GM19455 (cell line): Measurements from ENCODE around the gene IGSF9B.

ENCODE experiments used
- ATAC-seq: cut with Tn5 transposase; IDR thresholded peaks from one replicate; pipeline ENCODE4 v1.9.1; 2021; ENCODE audit not compliant: unreplicated experiment

The IGSF9B gene

DNA sequence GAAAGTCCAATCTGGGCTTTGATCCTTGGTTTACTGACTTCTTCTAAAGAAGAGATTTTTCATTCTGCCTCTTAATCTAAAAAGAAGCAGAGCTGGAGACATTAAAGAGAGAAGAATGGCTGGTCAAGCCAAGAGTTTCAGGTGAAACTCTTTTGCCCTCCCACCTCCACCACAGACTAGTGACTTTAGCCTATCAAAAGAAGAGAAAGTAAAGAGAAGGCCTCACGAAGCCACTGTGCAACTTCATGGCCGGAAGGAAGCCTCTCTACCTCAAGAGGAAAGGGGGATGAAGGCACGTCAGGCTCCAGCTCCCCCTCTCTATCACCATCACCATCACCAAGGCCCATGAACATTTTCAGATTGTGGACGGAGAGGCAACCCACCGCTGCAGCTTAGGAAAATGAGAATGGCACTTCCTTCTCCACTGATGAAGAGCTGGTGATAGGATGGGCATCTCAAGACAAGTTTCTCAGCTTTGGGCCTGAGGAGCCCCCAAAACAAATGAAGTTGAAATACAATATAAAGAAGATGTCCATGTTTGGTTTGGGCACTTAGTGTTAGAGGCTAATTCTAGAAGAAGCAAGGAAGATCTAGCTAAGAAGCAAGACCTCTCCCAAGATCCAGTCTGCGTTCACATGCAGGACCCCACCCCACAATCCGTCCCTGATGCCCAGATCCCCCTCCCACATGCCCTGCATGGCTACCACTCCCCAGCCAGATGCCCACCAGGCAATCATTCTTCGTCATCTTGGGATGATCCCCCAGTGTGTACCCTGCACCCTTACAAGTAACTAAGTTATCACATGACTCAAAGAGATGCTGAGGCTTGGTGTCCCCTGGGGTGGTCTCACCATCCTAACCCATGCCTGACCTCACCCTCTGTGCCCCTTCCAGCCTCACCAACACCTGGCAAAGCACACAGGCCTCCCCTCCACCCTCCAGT, 52.6 kb downstream of the IGSF9B start:
- no peak for ATAC-seq

DNA sequence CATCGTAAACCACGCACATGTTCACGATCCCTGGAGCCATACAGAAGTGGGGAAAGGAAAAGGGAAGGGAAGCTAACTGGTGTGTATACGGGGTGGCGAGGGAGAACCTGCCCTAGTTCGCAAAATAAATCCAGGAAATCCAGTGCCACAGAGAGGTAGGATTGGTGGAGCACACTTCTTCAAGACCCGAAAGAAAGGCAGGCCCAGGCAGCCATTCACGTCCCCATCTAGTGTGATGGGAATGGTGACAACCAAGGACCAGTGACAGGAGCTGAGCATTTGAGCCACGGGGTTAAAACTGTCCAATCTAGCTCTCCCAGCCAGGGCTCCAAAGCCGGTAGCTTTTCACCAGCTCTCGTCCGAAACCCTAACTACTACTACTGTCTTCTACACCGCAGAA, 53.7 kb downstream of the IGSF9B start:
- no peak for ATAC-seq

DNA sequence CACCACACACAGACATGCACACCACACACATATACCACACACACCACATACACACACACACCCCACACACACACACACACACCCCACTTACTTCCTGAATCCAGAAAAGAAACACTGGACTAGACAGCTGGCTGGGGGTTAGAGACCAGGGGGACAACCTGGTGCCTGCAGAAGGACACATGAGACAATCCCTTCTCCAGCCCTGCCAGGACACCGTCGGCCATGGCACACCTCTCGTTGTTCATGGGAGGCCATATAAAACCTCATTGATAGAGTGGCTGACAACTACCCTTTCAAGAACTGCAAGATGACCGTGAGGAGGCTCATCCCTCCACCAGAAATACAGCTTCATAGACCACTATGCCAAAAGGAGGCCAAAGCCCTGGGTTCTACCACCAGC, 54.3 kb downstream of the IGSF9B start:
- no peak for ATAC-seq

DNA sequence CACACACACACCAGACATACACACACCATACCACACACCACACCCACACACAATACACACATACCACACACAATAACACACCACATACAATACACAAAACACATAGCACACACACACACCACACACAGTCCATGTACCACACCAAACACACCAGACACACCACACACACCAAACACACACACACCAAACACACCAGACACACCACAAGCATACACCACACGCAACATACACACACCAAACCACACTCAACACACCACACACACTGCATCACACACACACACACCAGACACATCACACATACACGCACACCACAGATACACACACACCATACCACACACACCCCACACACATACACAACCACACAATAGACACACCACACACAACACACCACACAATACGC, 54.8 kb downstream of the IGSF9B start:
- no peak for ATAC-seq

- ATAC-seq = no peak
Measured at GRCh38 chr11:133901316-133901715, 55.5 kb downstream of the IGSF9B start.

- no peak for ATAC-seq
Measured at GRCh38 chr11:133900176-133901105, 56.3 kb downstream of the IGSF9B start.

GRCh38 chr11:133898770-133899115, 58.0 kb downstream of the IGSF9B start:
- no peak for ATAC-seq

GRCh38 chr11:133898031-133898769, 58.6 kb downstream of the IGSF9B start:
- ATAC-seq = no peak

DNA sequence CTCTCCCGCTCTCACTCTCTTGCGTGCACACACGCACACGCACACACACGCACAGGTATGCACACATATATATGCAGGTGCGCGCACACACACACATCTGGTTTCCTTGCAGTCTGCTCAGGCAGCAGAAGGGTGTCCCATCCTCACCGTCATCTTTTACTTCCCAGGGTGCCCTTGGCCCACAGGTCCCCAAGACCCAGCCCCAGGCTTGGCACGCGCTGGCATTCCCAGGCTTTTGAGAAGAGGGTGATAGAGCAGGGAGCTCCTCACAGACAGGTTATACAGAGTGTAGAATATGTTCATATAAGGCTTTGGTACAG, 59.5 kb downstream of the IGSF9B start:
- ATAC-seq = no peak

GRCh38 chr11:133896642-133897330, 60.0 kb downstream of the IGSF9B start:
- ATAC-seq = no peak

- no peak for ATAC-seq
Measured at GRCh38 chr11:133896028-133896427, 60.7 kb downstream of the IGSF9B start.

- no peak for ATAC-seq
Measured at GRCh38 chr11:133895551-133895950, 61.2 kb downstream of the IGSF9B start.

- no peak for ATAC-seq
Measured at GRCh38 chr11:133895061-133895479, 61.7 kb downstream of the IGSF9B start.

GRCh38 chr11:133893381-133893780, 63.4 kb downstream of the IGSF9B start:
- ATAC-seq = no peak

DNA sequence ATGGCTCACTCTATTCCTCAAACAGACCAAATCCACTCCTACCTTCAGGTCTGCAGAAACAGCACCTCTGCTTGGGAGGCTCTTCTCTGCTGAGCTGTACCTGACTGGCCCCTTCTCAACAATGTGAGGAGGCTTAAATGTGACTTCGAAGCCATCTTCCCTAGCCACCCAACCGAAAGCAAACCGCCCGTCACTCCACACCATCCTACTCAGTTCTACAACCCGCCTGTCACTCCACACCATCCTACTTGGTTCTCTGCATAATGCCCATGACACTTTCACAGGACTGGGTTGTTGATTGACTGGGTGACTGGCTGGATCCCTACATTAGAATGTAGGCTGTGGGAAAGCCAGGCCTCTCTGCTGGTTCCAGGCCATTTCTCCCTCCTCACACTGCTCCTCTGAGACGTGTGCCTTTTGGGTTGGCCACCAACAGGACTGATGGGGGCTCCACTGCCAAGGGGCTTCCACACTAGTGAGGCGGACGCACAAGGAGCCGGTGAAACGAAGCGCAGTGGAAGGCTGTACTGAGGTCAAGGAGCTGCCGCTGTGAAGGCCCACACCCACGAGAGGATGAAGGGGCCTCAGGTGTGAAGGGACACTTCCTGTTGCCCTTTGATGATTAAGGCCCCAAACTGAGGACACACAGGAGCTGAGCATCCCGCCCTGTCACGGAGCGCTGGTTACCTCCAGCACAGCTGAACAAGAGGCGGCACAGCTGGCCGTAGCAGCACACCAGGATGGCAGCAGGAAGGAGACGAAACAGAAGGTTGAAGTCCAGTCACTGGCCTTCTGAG, 64.0 kb downstream of the IGSF9B start:
- no peak for ATAC-seq

- no peak for ATAC-seq
Measured at GRCh38 chr11:133892126-133892525, 64.6 kb downstream of the IGSF9B start.

DNA sequence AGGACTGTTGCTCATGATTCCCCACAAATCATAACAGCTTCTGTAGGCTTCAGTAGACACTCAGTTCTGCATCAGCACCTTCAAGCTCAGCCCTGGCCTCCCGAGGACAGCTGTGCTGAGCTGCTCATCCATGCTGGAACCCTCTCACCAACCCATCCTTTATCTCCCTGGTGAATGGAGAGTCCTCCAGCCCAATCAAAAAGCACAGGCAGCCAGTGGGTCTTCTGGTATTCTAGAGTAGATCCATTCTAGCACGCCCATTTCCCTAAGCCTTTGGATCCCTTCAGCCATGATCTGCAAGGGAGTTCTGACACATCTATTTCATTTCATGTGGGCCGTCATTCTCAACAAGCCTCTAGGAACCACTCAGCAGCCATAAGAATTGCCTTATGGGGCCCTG, 66.9 kb downstream of the IGSF9B start:
- ATAC-seq = no peak

DNA sequence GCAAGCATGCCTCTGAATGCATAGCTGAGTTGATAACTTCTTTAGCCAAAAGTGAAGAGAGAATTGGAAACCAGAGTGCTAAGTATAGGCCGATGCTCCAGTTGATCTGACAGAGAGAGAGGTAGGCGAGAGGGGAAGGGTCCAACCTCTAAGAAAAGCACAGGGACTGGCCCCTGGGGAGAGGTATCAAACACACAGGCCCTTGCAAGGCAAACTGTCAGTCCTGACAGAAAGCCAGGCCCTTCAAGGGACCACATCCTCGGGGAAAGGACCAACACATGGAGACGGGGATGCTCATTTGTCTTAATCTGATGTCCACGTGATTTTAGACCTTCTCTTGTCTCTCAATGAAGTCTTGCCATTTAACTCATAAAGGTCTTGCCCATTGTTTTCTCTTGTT, 67.6 kb downstream of the IGSF9B start:
- ATAC-seq = no peak

DNA sequence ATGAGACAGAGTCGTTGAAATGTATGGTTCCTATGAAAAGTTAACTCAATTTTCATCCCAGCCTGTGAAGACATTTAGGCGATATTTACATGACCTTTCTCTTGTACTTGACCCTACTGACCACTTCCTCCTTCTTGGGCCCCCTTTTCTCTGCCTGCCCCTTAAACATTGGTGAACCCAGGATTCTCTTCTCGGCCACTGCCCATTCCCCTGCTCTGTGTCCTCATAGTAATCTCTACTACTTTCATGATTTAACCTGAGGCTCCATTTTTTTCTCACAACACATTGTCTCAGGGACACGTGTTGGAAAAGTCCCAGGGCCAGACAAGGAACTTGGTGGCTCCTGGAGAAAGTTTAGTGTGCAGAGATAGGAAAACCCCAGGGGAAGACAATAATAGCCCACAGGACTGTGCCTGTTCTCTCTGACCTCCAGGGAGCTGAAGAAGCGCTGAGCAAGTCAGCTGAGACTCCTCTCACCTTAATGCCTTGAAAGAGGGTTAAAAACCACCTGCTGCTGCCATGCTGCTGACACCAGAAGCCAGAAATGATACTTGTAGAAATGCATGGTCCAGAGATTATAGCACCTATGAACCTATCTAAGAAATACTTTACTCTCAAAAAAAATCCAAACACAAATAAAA, 69.0 kb downstream of the IGSF9B start:
- no peak for ATAC-seq
